HG02588 (cell line): ENCODE results near the gene DNAJC10.
A peak's percentile ranks its signal among the peaks of the same experiment; 100 is the strongest.
"Not testable (repeated sequence)": the region's sequence is repeated elsewhere in the genome, so short reads cannot be mapped to it uniquely, and the experiment has no call there.

Experiments used
- ATAC-seq: cut with Tn5 transposase; IDR thresholded peaks from one replicate; pipeline ENCODE4 v1.9.1; 2021; ENCODE audit warnings: mild to moderate bottlenecking, moderate library complexity; ENCODE audit not compliant: unreplicated experiment

The DNAJC10 gene

GRCh38 chr2:182715892-182716649 lies at the start of gene DNAJC10:
DNAJC10 (plus strand) TSS chr2:182716257; CDS start chr2:182718087, 1,830 bp downstream.
- ATAC-seq = peak; percentile 87

GRCh38 chr2:182666674-182667314 lies 49.3 kb upstream of the DNAJC10 start:
- ATAC-seq = peak; percentile 76

GRCh38 chr2:182667315-182667695 lies 48.8 kb upstream of the DNAJC10 start:
- peak; percentile 28 for ATAC-seq

GRCh38 chr2:182668671-182669070 lies 47.4 kb upstream of the DNAJC10 start:
- no peak for ATAC-seq

- no peak for ATAC-seq
Measured at GRCh38 chr2:182672466-182673165, 43.4 kb upstream of the DNAJC10 start.

GRCh38 chr2:182680837-182681236 lies 35.2 kb upstream of the DNAJC10 start:
- no peak for ATAC-seq

- no peak for ATAC-seq
Measured at GRCh38 chr2:182682210-182682609, 33.8 kb upstream of the DNAJC10 start.

- no peak for ATAC-seq
Measured at GRCh38 chr2:182685559-182685958, 30.5 kb upstream of the DNAJC10 start.

GRCh38 chr2:182686763-182687162 lies 29.3 kb upstream of the DNAJC10 start:
- not testable (repeated sequence) for ATAC-seq

- no peak for ATAC-seq
Measured at GRCh38 chr2:182694189-182694588, 21.9 kb upstream of the DNAJC10 start.

GRCh38 chr2:182695776-182696175 lies 20.3 kb upstream of the DNAJC10 start:
- no peak for ATAC-seq

- no peak for ATAC-seq
Measured at GRCh38 chr2:182698671-182699070, 17.4 kb upstream of the DNAJC10 start.

GRCh38 chr2:182705761-182706160 lies 10.3 kb upstream of the DNAJC10 start:
- no peak for ATAC-seq

GRCh38 chr2:182706751-182707150 lies 9.3 kb upstream of the DNAJC10 start:
- ATAC-seq = no peak

- ATAC-seq = no peak
Measured at GRCh38 chr2:182713601-182714000, 2.5 kb upstream of the DNAJC10 start.

GRCh38 chr2:182715121-182715891 lies 751 bp upstream of the DNAJC10 start:
- ATAC-seq = no peak

- peak; percentile 2 for ATAC-seq
Measured at GRCh38 chr2:182716650-182716979, 558 bp downstream of the DNAJC10 start.

- ATAC-seq = peak; percentile 25
Measured at GRCh38 chr2:182717416-182717815, 1.4 kb downstream of the DNAJC10 start.

- no peak for ATAC-seq
Measured at GRCh38 chr2:182717816-182718215, 1.8 kb downstream of the DNAJC10 start.

- no peak for ATAC-seq
Measured at GRCh38 chr2:182718459-182718858, 2.4 kb downstream of the DNAJC10 start.

- not testable (repeated sequence) for ATAC-seq
Measured at GRCh38 chr2:182719116-182719515, 3.1 kb downstream of the DNAJC10 start.
